HG02623 (cell line): ENCODE data around the gene GFAP.
A peak's percentile ranks its signal among the peaks of the same experiment; 100 is the strongest.

Experiments used
- ATAC-seq: cut with Tn5 transposase; IDR thresholded peaks from one replicate; pipeline ENCODE4 v1.9.1; 2021; ENCODE audit warnings: moderate library complexity; ENCODE audit not compliant: unreplicated experiment

The GFAP gene

DNA sequence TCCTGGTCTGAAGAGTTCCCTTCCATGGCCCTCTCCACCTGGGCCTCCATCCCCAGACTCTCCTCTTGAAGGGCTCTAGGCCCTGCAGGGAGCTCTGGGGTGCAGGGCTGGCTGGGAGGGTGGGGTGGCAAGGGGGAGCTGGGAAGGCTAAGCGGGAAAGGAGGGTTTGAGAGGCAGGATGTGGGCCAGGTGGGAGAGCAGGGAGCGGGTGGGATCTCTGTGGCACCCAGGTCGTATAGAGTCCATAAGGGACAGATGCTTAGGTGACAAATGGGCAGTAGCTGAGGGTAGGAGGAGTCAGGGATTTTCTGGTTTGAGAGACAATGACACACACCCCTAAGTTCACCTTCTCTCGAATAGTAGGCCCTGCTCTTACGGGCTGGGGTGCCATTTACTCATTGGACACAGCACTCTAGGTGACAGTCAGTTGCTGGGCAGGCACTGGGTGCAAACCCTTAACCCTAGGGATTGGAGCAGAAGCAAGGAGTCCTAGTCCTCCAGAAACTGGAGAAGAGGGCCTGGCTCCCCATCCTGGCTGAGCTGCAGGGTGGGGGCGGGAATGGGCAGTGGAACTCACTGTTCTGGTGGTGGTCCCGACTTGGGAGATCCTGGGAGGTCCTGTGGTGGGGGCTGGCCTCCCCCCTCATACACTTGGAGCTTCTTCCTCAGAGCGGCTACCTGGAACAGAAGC is 16.9 kb upstream of the GFAP start:
- ATAC-seq, result no peak

GRCh38 chr17:44931376-44931775 is 16.1 kb upstream of the GFAP start:
- no peak for ATAC-seq

- no peak for ATAC-seq
Observed at GRCh38 chr17:44930667-44931066, 15.4 kb upstream of the GFAP start.

DNA sequence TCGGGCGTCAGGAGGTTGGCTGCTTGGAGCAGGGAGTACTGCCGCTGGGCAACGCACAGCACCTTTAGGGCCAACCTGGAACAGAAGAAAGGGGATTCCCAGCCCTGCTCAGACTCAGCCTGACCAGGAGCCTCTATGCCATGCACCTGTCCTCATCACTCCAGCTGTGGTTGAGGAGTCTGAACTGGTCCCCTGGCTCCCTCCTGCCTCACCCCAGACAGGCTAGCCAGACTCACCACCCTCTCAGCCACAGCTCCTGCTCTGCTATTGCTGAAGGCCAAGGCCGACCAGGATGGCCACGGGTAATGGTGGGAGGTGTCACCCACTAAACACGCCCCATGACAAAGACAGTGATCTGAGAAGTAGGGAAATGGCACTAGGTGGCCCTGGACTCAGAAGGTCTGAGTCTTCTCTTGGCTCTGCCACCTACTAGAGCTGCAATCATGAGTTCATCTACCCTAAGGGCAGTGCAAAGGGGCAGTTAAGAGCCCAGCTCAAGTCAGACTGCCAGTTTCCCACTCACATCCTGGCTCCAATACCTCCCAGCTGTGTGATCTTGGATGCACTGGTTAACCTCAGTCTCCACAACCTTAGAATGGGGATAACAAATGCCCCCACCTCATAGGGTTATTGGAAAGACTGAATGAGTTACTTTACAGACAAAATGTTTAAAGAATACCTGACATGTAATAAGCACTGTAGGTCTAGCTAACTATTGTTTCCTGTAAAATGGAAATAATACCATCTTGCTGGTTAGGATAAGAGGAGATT is 13.8 kb upstream of the GFAP start:
- ATAC-seq, result no peak

- no peak for ATAC-seq
Observed at GRCh38 chr17:44928136-44928535, 12.8 kb upstream of the GFAP start.

DNA sequence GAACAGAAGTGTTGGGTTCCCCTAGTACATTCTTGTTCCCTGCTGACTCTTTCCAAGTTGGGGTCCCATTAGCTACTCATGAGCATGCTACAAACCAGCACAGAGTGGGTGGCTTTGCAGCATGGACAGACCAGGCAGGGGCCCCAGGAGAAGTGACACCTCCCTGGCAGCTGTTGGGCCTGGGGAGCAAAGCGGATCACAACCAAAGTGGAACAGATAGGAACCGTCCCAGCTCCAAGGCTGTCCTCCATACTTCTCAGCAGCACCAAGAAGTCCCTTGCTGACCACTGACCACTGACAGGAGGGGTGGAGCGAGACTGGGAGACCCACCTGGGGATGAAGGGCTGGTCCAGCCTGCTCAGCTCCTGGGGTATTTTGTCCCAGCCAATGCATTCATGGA is 12.4 kb upstream of the GFAP start:
- ATAC-seq, result no peak

- no peak for ATAC-seq
Observed at GRCh38 chr17:44926821-44927525, 11.7 kb upstream of the GFAP start.

GRCh38 chr17:44925731-44926697 is 10.7 kb upstream of the GFAP start:
- no peak for ATAC-seq

DNA sequence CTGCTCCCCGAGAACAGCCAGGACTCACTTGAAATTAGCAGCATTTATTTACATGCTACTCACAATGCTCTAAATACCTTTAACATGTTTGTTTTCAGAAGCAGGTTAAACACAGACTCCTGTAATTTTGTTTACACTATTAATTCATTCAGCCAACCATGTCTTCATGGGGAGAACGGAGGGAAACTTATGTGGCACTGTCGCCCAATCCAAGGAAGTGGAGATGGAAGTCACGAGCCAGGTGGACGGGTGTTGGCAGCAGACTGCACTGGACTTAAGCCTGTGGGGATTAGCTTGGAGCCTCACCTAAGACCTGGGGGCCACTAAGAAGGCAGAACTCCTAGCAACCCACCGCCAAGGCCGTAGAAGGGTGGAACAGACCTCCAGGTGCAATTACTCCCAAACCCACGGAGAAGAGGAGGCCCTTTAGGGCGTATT is 8.8 kb upstream of the GFAP start:
- no peak for ATAC-seq

GRCh38 chr17:44922746-44923470 is 7.6 kb upstream of the GFAP start:
- ATAC-seq, result no peak

- ATAC-seq, result no peak
Observed at GRCh38 chr17:44922136-44922535, 6.8 kb upstream of the GFAP start.

GRCh38 chr17:44921122-44921882 is 6.0 kb upstream of the GFAP start:
- no peak for ATAC-seq

DNA sequence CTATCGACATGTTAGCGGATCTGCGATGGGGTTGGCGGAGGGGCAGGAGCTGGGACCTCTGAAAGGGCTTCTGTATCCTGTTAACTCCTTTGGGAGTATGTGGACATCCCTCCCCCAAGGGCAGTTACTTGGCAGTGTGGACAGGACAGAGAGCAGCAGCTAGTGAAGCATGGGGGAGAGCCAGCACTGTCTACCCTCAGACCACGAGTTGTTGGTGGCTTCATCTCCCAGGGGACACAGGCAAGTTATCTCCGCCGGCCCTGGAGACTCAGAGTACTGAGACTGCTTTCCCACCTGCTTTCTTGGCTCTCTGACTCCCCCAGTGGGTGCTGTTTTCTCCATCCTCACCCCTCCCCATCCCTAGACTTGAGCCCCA is 5.3 kb upstream of the GFAP start:
- no peak for ATAC-seq

- peak; percentile 58 for ATAC-seq
Observed at GRCh38 chr17:44919885-44920564, 4.7 kb upstream of the GFAP start.

DNA sequence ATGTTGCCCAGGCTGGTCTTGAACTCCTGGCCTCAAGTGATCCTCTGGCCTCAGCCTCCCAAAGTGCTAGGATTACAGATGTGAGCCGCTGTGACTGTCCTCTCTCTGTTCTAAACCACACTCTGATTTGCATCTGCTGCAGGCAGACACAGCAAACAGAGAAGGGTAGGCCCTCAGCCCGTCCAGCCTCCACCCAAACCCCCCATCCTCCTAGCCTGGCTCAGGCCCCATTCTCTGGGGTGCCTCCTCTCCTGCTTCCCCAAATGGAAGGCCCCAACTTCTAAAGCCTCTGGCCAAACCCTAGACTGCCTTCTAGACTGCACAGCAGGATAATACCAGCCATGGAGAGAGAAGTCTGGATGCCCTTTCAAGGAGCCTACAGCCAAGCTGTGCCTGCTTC is 4.1 kb upstream of the GFAP start:
- ATAC-seq, result no peak

- no peak for ATAC-seq
Observed at GRCh38 chr17:44918006-44918405, 2.7 kb upstream of the GFAP start.

DNA sequence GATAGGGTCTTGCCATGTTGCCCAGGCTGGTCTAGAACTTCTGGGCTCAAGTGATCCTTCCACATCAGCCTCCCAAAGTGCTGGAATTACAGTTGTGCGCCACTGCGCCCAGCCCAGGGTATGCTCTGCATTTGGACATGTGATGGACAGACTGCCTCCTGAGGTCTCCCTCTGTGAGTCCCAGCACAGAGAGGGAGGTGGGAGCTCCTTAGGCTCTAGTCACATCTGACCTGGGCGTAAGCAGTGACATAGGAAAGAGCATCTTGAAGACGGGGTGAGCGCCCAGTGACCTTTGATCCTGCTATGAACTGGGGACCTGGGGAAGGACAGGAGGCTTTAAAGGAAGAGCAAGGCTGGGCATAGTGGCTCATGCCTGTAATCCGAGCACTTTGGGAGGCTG is 2.2 kb upstream of the GFAP start:
- no peak for ATAC-seq

GRCh38 chr17:44916781-44917241 is 1.5 kb upstream of the GFAP start:
- ATAC-seq, result no peak
